ENCODE measurements around the gene GPC6.

Gene GPC6

GRCh38 chr13:94267581-94268366, 1041.2 kb downstream of the GPC6 start:
- CTCF ChIA-PET, result no interaction called here
- POLR2A ChIA-PET, result no interaction called here
- DNase-seq (ENCODE audit: extremely low spot score), result no peak
- TF ChIP-seq FOXA1 (IDR thresholded peaks at IDR 0.05) (no peak), CTBP1 (IDR thresholded peaks at IDR 0.05; ENCODE audit: borderline replicate concordance) (no peak), FOXK2 (IDR thresholded peaks at IDR 0.05) (no peak), ARNT (IDR thresholded peaks at IDR 0.05) (no peak), FOXM1 (IDR thresholded peaks at IDR 0.05; ENCODE audit: borderline replicate concordance) (no peak), LEF1 (IDR thresholded peaks at IDR 0.05; ENCODE audit: borderline replicate concordance) (no peak), BHLHE40 (IDR thresholded peaks at IDR 0.05; ENCODE audit: borderline replicate concordance) (no peak), SP1 (IDR thresholded peaks at IDR 0.05) (no peak), PKNOX1 (IDR thresholded peaks at IDR 0.05) (no peak), ELF4 (IDR thresholded peaks at IDR 0.05) (no peak), L3MBTL2 (conservative IDR thresholded peaks at IDR 0.05) (no peak), HDGF (IDR thresholded peaks at IDR 0.05; ENCODE audit: borderline replicate concordance) (no peak), TARDBP (IDR thresholded peaks at IDR 0.05) (no peak), NFRKB (IDR thresholded peaks at IDR 0.05) (no peak), SUZ12 (IDR thresholded peaks at IDR 0.05) (no peak), ZNF384 (IDR thresholded peaks at IDR 0.05) (no peak)

GRCh38 chr13:94268661-94269060, 1042.1 kb downstream of the GPC6 start:
- POLR2A ChIA-PET, result interaction anchor here (0.7 kb wide), 1 partner anchor 1661 kb away, joined by 3 read pairs; no protein-coding TSS in a partner anchor
- TF ChIP-seq L3MBTL2 (conservative IDR thresholded peaks at IDR 0.05) (no peak), TARDBP (IDR thresholded peaks at IDR 0.05) (no peak), ARNT (IDR thresholded peaks at IDR 0.05) (no peak), FOXA1 (IDR thresholded peaks at IDR 0.05) (no peak), ZNF384 (IDR thresholded peaks at IDR 0.05) (no peak), PKNOX1 (IDR thresholded peaks at IDR 0.05) (no peak), HDGF (IDR thresholded peaks at IDR 0.05; ENCODE audit: borderline replicate concordance) (no peak), SUZ12 (IDR thresholded peaks at IDR 0.05) (no peak), LEF1 (IDR thresholded peaks at IDR 0.05; ENCODE audit: borderline replicate concordance) (no peak), BHLHE40 (IDR thresholded peaks at IDR 0.05; ENCODE audit: borderline replicate concordance) (no peak), NFRKB (IDR thresholded peaks at IDR 0.05) (no peak), FOXM1 (IDR thresholded peaks at IDR 0.05; ENCODE audit: borderline replicate concordance) (no peak), FOXK2 (IDR thresholded peaks at IDR 0.05) (no peak)
- DNase-seq (ENCODE audit: extremely low spot score), result no peak
- CTCF ChIA-PET, result no interaction called here

GRCh38 chr13:94269557-94269956, 1043.0 kb downstream of the GPC6 start:
- no peak for DNase-seq (ENCODE audit: extremely low spot score)
- CTCF ChIA-PET, result interaction anchor here (0.6 to 0.9 kb wide), 2 partner anchors 15 to 155 kb away, joined by 3 read pairs; no protein-coding TSS in a partner anchor
- TF ChIP-seq CTBP1 (IDR thresholded peaks at IDR 0.05; ENCODE audit: borderline replicate concordance) (no peak), SUZ12 (IDR thresholded peaks at IDR 0.05) (no peak), HDGF (IDR thresholded peaks at IDR 0.05; ENCODE audit: borderline replicate concordance) (no peak), FOXM1 (IDR thresholded peaks at IDR 0.05; ENCODE audit: borderline replicate concordance) (no peak), NFRKB (IDR thresholded peaks at IDR 0.05) (no peak), PKNOX1 (IDR thresholded peaks at IDR 0.05) (no peak), ZNF384 (IDR thresholded peaks at IDR 0.05) (no peak)
- POLR2A ChIA-PET, result interaction anchor here (0.7 kb wide), 1 partner anchor 1662 kb away, joined by 3 read pairs; no protein-coding TSS in a partner anchor

- no peak for DNase-seq (ENCODE audit: extremely low spot score)
- POLR2A ChIA-PET, result no interaction called here
- CTCF ChIA-PET, result interaction anchor here (0.9 kb wide), 1 partner anchor 16 kb away, joined by 3 read pairs; no protein-coding TSS in a partner anchor
- TF ChIP-seq SP1 (IDR thresholded peaks at IDR 0.05) (no peak), NFRKB (IDR thresholded peaks at IDR 0.05) (no peak), ZNF384 (IDR thresholded peaks at IDR 0.05) (no peak), FOXM1 (IDR thresholded peaks at IDR 0.05; ENCODE audit: borderline replicate concordance) (no peak), FOXA1 (IDR thresholded peaks at IDR 0.05) (no peak), ARNT (IDR thresholded peaks at IDR 0.05) (no peak), TARDBP (IDR thresholded peaks at IDR 0.05) (no peak), CTBP1 (IDR thresholded peaks at IDR 0.05; ENCODE audit: borderline replicate concordance) (no peak), ELF4 (IDR thresholded peaks at IDR 0.05) (no peak), L3MBTL2 (conservative IDR thresholded peaks at IDR 0.05) (no peak), PKNOX1 (IDR thresholded peaks at IDR 0.05) (no peak)
Observed at GRCh38 chr13:94270556-94270955, 1043.9 kb downstream of the GPC6 start.

- ChIA-PET CTCF (interaction anchor here (0.7 kb wide), 1 partner anchor 54 kb away, joined by 4 read pairs; no protein-coding TSS in a partner anchor), POLR2A (no interaction called here)
- TF ChIP-seq FOXK2 (IDR thresholded peaks at IDR 0.05) (no peak), FOXM1 (IDR thresholded peaks at IDR 0.05; ENCODE audit: borderline replicate concordance) (no peak), BHLHE40 (IDR thresholded peaks at IDR 0.05; ENCODE audit: borderline replicate concordance) (no peak), ZNF384 (IDR thresholded peaks at IDR 0.05) (no peak), CTBP1 (IDR thresholded peaks at IDR 0.05; ENCODE audit: borderline replicate concordance) (no peak), ARNT (IDR thresholded peaks at IDR 0.05) (no peak), PKNOX1 (IDR thresholded peaks at IDR 0.05) (no peak)
- DNase-seq (ENCODE audit: extremely low spot score), result no peak
Observed at GRCh38 chr13:94272038-94272437, 1045.4 kb downstream of the GPC6 start.
